Ishikawa (cell line): Measurements from ENCODE around the gene SPIB.

Experiments
- EGR1 ChIP-seq: IDR thresholded peaks from 2 replicates; pipeline ENCODE4 v1.6.1; 2012
- TAF1 ChIP-seq: IDR thresholded peaks from 2 replicates; pipeline ENCODE4 v1.6.1; 2012; ENCODE audit warnings: low read depth, mild to moderate bottlenecking

- TF ChIP-seq TAF1, result no peak
- no peak for TF ChIP-seq EGR1
These were observed 40.9 kb downstream of the SPIB start for GRCh38 chr19:50459638-50460037.
